Neuronal stem cell (in vitro differentiated cells): ENCODE results near the gene GPC5.
"Not testable (repeated sequence)": the region's sequence is repeated elsewhere in the genome, so short reads cannot be mapped to it uniquely, and the experiment has no call there.

ENCODE experiments used
- DNase-seq: peaks from one replicate; pipeline ENCODE4 v3.0.0-alpha.2; 2013; ENCODE audit warnings: low spot score
- H2AFZ ChIP-seq: one replicate; pipeline ENCODE4 v1.6.1; 2013; ENCODE audit warnings: mild to moderate bottlenecking, low read length, inconsistent platforms
- H2AK5ac ChIP-seq: 2 replicates; pipeline ENCODE4 v1.6.1; 2013; ENCODE audit warnings: low read depth, mild to moderate bottlenecking, inconsistent platforms, low read length, moderate library complexity, mixed read lengths
- H2BK120ac ChIP-seq: 2 replicates; pipeline ENCODE4 v1.6.1; 2013; ENCODE audit warnings: low read depth, mild to moderate bottlenecking, inconsistent platforms, low read length, moderate library complexity, mixed read lengths
- H2BK12ac ChIP-seq: one replicate; pipeline ENCODE4 v1.6.1; 2013; ENCODE audit warnings: low read length, inconsistent platforms
- H2BK15ac ChIP-seq: 2 replicates; pipeline ENCODE4 v1.6.1; 2013; ENCODE audit warnings: mild to moderate bottlenecking, low read length, inconsistent platforms, mixed read lengths
- H2BK5ac ChIP-seq: one replicate; pipeline ENCODE4 v1.6.1; 2013; ENCODE audit warnings: inconsistent platforms, mild to moderate bottlenecking, low read length, moderate library complexity
- H3K14ac ChIP-seq: one replicate; pipeline ENCODE4 v1.6.1; 2013; ENCODE audit warnings: low read length, inconsistent platforms
- H3K18ac ChIP-seq: 2 replicates; pipeline ENCODE4 v1.6.1; 2013; ENCODE audit warnings: low read length, inconsistent platforms
- H3K23ac ChIP-seq: 2 replicates; pipeline ENCODE4 v1.6.1; 2013; ENCODE audit warnings: low read depth, mild to moderate bottlenecking, mixed read lengths, low read length, inconsistent platforms; ENCODE audit not compliant: poor library complexity
- H3K27ac ChIP-seq: replicated peaks from 3 replicates; pipeline ENCODE4 v1.5.1; 2013; ENCODE audit warnings: low read length, inconsistent platforms
- H3K27me3 ChIP-seq, 3 experiments: 2 replicates each; pipeline ENCODE4 v1.6.1; 2013; ENCODE audit warnings: low read length in 3 of 3, mild to moderate bottlenecking in 2 of 3, inconsistent platforms in 1 of 3, low read depth in 1 of 3, mixed read lengths in 1 of 3, moderate library complexity in 1 of 3; ENCODE audit not compliant: control insufficient read depth in 3 of 3, insufficient read depth in 3 of 3
- H3K36me3 ChIP-seq, 2 donors: replicated peaks in 1 of 2; 2 replicates each; pipeline ENCODE4 v1.6.1; 2013; ENCODE audit warnings: low read length in 2 of 2; ENCODE audit not compliant: control insufficient read depth in 2 of 2, insufficient read depth in 2 of 2
- H3K4ac ChIP-seq: 2 replicates; pipeline ENCODE4 v1.6.1; 2013; ENCODE audit warnings: inconsistent platforms, mild to moderate bottlenecking, low read length, moderate library complexity
- H3K4me1 ChIP-seq, 2 donors: 1 replicate in 1 of 2; 2 replicates in 1 of 2; pipeline ENCODE4 v1.6.1; 2013; ENCODE audit warnings: low read length in 2 of 2, low read depth in 1 of 2; ENCODE audit not compliant: control insufficient read depth in 2 of 2, insufficient read depth in 1 of 2
- H3K4me2 ChIP-seq: one replicate; pipeline ENCODE4 v1.6.1; 2013; ENCODE audit warnings: mild to moderate bottlenecking, low read length, inconsistent platforms; ENCODE audit not compliant: insufficient read depth, poor library complexity, severe bottlenecking
- H3K4me3 ChIP-seq, 2 donors: 2 replicates each; pipeline ENCODE4 v1.5.1; 2013; ENCODE audit warnings: low read length in 2 of 2, mild to moderate bottlenecking in 2 of 2, inconsistent platforms in 1 of 2, moderate library complexity in 1 of 2
- H3K79me1 ChIP-seq: one replicate; pipeline ENCODE4 v1.6.1; 2013; ENCODE audit warnings: low read depth, mild to moderate bottlenecking, inconsistent platforms, low read length, moderate library complexity
- H3K9ac ChIP-seq: one replicate; pipeline ENCODE4 v1.6.1; 2013; ENCODE audit warnings: mild to moderate bottlenecking, low read depth, low read length, inconsistent platforms; ENCODE audit not compliant: poor library complexity
- H3K9me3 ChIP-seq, 2 donors: replicated peaks in 1 of 2; 2 replicates each; pipeline versions ENCODE3 to v1.6.1; 2013; ENCODE audit warnings: low read length in 2 of 2, mild to moderate bottlenecking in 2 of 2, inconsistent platforms in 1 of 2, low read depth in 1 of 2, mixed read lengths in 1 of 2, moderate library complexity in 1 of 2; ENCODE audit not compliant: control insufficient read depth in 2 of 2, insufficient read depth in 1 of 2
- H4K8ac ChIP-seq: one replicate; pipeline ENCODE4 v1.6.1; 2013; ENCODE audit warnings: low read depth, mild to moderate bottlenecking, inconsistent platforms, low read length, moderate library complexity
- H4K91ac ChIP-seq: one replicate; pipeline ENCODE4 v1.6.1; 2013; ENCODE audit warnings: low read length, low read depth, mild to moderate bottlenecking, inconsistent platforms; ENCODE audit not compliant: poor library complexity
- WGBS, 2 donors: extraction: QIAGEN DNeasy Blood & Tissue Kit; methylation state at CpG; one replicate each; pipeline ENCODE4 v1.1.7; 2013; ENCODE audit warnings: missing lambda C conversion rate in 2 of 2, mixed read lengths in 1 of 2; ENCODE audit not compliant: insufficient read length in 2 of 2, insufficient replicate concordance in 1 of 2; ENCODE audit errors: extremely low coverage in 2 of 2; 5-methylcytosine and 5-hydroxymethylcytosine counted together

Gene GPC5

DNA sequence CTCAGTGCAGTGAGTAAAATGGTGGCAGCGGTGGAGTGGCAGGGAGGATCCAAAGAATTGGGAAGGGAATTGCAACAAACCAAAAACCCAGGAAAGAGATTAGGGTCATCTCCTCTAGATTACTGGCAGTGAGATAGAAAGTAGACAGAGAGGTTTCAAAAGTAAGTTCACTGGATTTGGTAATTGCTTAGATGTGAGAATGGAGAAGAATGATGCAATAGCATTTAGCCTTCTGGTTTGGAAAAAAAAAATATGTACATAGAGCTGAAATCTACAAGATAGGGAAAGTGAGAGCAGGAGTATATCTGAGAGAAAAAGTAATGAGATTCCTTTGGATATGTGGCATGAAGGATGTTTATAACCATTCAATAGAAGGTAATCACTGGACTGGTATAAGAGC, 1345.6 kb downstream of the GPC5 start:
- no peak overlapping the region for H2BK12ac ChIP-seq
- no peaks in the 10 kb centered on the region for H3K9me3 ChIP-seq
- no peaks in the 10 kb centered on the region for H3K27me3 ChIP-seq
- H2BK15ac ChIP-seq = no peak overlapping the region
- no peak overlapping the region for H3K4ac ChIP-seq
- H3K27ac ChIP-seq = no peak overlapping the region
- no peak overlapping the region for H2BK5ac ChIP-seq
- no peak overlapping the region for H3K23ac ChIP-seq
- DNase-seq = no peak
- H3K4me1 ChIP-seq = no peaks in the 10 kb centered on the region
- no peak overlapping the region for H3K9ac ChIP-seq
- H3K14ac ChIP-seq = no peak overlapping the region
- no peak overlapping the region for H2BK120ac ChIP-seq
- H3K79me1 ChIP-seq = no peaks in the 10 kb centered on the region
- no peaks in the 10 kb centered on the region for H3K36me3 ChIP-seq
- no peak overlapping the region for H2AK5ac ChIP-seq
- no peak overlapping the region for H3K4me2 ChIP-seq
- WGBS, 2 donors = no CpG with 5 or more reads among the region's 1 CpG
- no peak overlapping the region for H3K18ac ChIP-seq
- H4K91ac ChIP-seq = no peak overlapping the region
- H4K8ac ChIP-seq = no peak overlapping the region
- no peak overlapping the region for H2AFZ ChIP-seq
- no peak overlapping the region for H3K4me3 ChIP-seq

DNA sequence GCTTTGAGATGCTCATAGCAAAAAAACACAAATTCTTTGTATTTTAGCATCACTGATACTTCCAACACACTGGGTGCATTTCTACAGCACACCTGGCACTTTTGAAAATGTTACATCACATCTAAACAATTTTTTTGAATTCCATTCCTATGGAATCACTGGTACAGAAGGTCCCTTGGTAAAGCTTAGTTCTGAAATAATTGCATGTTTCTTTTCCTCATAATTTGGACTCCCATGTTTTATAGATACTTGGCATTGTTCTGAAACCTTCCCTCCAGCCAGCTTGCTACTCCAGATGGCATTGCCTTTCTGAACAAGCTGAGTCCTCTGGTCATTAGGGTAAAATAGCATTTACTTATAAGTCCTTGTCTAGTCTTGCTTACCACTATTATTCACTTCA, 1346.8 kb downstream of the GPC5 start:
- H3K14ac ChIP-seq = no peak overlapping the region
- H4K91ac ChIP-seq = no peak overlapping the region

DNA sequence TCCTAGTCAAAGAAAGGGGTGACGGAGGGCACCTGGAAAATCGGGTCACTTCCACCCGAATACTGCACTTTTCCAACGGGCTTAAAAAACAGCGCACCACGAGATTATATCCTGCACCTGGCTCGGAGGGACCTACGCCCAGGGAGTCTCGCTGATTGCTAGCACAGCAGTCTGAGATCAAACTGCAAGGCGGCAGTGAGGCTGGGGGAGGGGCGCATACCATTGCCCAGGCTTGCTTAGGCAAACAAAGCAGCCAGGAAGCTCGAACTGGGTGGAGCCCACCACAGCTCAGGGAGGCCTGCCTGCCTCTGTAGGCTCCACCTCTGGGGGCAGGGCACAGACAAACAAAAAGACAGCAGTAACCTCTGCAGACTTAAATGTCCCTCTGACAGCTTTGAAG, 1354.3 kb downstream of the GPC5 start:
- DNase-seq = not testable (repeated sequence)
- WGBS, 2 donors = no CpG with 5 or more reads among the region's 12 CpGs

More for the DNA sequence above, 1346.8 kb downstream of the GPC5 start:
- no peak overlapping the region for H3K27ac ChIP-seq
- H3K9ac ChIP-seq = no peak overlapping the region
- no peaks in the 10 kb centered on the region for H3K27me3 ChIP-seq
- no peaks in the 10 kb centered on the region for H3K36me3 ChIP-seq
- H2AK5ac ChIP-seq = no peak overlapping the region
- no peak for DNase-seq
- no peak overlapping the region for H2BK120ac ChIP-seq
- no peak overlapping the region for H2BK5ac ChIP-seq
- no peak overlapping the region for H2BK15ac ChIP-seq
- H3K23ac ChIP-seq = no peak overlapping the region
- H2AFZ ChIP-seq = no peak overlapping the region
- H3K4ac ChIP-seq = no peak overlapping the region
- H2BK12ac ChIP-seq = no peak overlapping the region
- no peak overlapping the region for H3K4me3 ChIP-seq
- no peaks in the 10 kb centered on the region for H3K79me1 ChIP-seq
- H3K4me1 ChIP-seq = no peaks in the 10 kb centered on the region
- no peak overlapping the region for H3K4me2 ChIP-seq
- no peaks in the 10 kb centered on the region for H3K9me3 ChIP-seq
- no peak overlapping the region for H4K8ac ChIP-seq
- H3K18ac ChIP-seq = no peak overlapping the region

DNA sequence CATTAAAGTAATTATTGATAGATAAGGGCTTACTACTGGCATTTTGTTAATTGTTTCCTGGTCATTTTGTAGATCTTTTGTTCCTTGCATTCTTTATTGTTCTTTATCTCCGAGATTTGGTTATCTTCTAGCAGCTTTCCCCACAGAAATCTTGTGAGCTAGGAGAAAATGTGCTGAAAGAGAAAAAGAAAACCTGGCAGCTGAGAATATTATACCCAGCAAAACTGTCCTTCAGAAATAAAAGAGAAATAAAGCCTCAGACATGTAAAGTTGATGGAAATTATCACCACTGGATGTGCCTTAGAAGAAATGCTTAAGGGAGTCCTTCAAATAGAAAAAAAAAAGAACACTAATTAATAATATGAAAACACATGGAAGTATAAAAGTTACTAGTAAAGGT, 1363.3 kb downstream of the GPC5 start:
- no peak overlapping the region for H3K27ac ChIP-seq
- no peaks in the 10 kb centered on the region for H3K79me1 ChIP-seq
- no peak overlapping the region for H2BK12ac ChIP-seq
- H3K18ac ChIP-seq = no peak overlapping the region
- no peak overlapping the region for H2BK120ac ChIP-seq
- H3K14ac ChIP-seq = no peak overlapping the region
- WGBS, 2 donors = no CpG with 5 or more reads among the region's 1 CpG
- H3K4me2 ChIP-seq = no peak overlapping the region
- H4K8ac ChIP-seq = no peak overlapping the region
- no peak overlapping the region for H3K9ac ChIP-seq
- no peak overlapping the region for H2BK5ac ChIP-seq
- no peak overlapping the region for H3K4ac ChIP-seq
- H3K27me3 ChIP-seq = no peaks in the 10 kb centered on the region
- H2BK15ac ChIP-seq = no peak overlapping the region
- H3K23ac ChIP-seq = no peak overlapping the region
- H3K9me3 ChIP-seq = peaks cover 3 to 8% of the 10 kb centered on the region in 2 donors
- H2AK5ac ChIP-seq = no peak overlapping the region
- no peak for DNase-seq
- H3K4me3 ChIP-seq = no peak overlapping the region
- no peaks in the 10 kb centered on the region for H3K4me1 ChIP-seq
- H4K91ac ChIP-seq = no peak overlapping the region
- H2AFZ ChIP-seq = no peak overlapping the region
- no peaks in the 10 kb centered on the region for H3K36me3 ChIP-seq

More for the DNA sequence above, 1354.3 kb downstream of the GPC5 start:
- not testable (repeated sequence) for H3K9me3 ChIP-seq, H2AK5ac ChIP-seq, H3K27ac ChIP-seq, H3K4me2 ChIP-seq, H2BK5ac ChIP-seq, H2BK120ac ChIP-seq, H3K4ac ChIP-seq, H3K18ac ChIP-seq, H2BK15ac ChIP-seq, H3K9ac ChIP-seq, H3K36me3 ChIP-seq, H4K91ac ChIP-seq, H2BK12ac ChIP-seq, H3K27me3 ChIP-seq, H3K4me3 ChIP-seq, H3K79me1 ChIP-seq, H3K14ac ChIP-seq, H3K23ac ChIP-seq, H3K4me1 ChIP-seq
- Histone ChIP-seq H2AFZ (peak overlapping the region; percentile 69), H4K8ac (peak overlapping the region; percentile 43)
